Left ventricle myocardium inferior (tissue), 1 donor: ENCODE results near the gene ATP11A. TPM values are rescaled to one million over a fixed set of nuclear protein-coding genes. Genes with fewer than 3 reads are reported as not detected.

Source experiments
- DNase-seq: peaks from one replicate; pipeline ENCODE4 v3.0.0-alpha.2; 2020
- H3K27ac ChIP-seq: fragments of 200-600 bp; replicated peaks from 2 replicates; pipeline ENCODE4 v1.8.0; 2021
- H3K27me3 ChIP-seq: fragments of 200-600 bp; 2 replicates; pipeline ENCODE4 v1.8.0; 2021; ENCODE audit warnings: low read depth
- H3K36me3 ChIP-seq: fragments of 200-600 bp; 2 replicates; pipeline ENCODE4 v1.8.0; 2021
- H3K4me1 ChIP-seq: fragments of 200-600 bp; 2 replicates; pipeline ENCODE4 v1.8.0; 2021
- H3K4me3 ChIP-seq: fragments of 200-600 bp; 2 replicates; pipeline ENCODE4 v1.8.0; 2021; ENCODE audit warnings: mild to moderate bottlenecking, moderate library complexity
- H3K9me3 ChIP-seq: fragments of 200-600 bp; replicated peaks from 2 replicates; pipeline ENCODE4 v1.8.0; 2021
- intact Hi-C: fragments of 100-400 bp; cut with micrococcal nuclease; formaldehyde crosslinking; loops from one replicate; pipeline ENCODE4 v1.11.0; 2022
- total RNA-seq: library from RNA; stranded (reverse); fragmentation: NEBNext Ultra II Directional; extraction: Animal tissue kit (Norgen Biotek cat#: 25700); gene quantifications from one replicate; pipeline ENCODE4 v1.2.1, GENCODE V29; 2021
- TF ChIP-seq, protein P1 (sequence below): fragments of 200-600 bp; IDR thresholded peaks from 2 replicates; pipeline ENCODE4 v1.8.0; 2021; ENCODE audit warnings: antibody characterized with exemption, mild to moderate bottlenecking, borderline replicate concordance
- donor health status: DM: no; HTN: yes; CAD: no; lungs with severe emphysema.

Gene ATP11A
- total RNA-seq, 1 donor from 2014 or later: 106 TPM

- Histone ChIP-seq H3K27ac (peak overlapping the region; percentile 89), H3K36me3 (no peaks in the 10 kb centered on the region), H3K27me3 (no peaks in the 10 kb centered on the region), H3K4me1 (peaks cover 91% of the 10 kb centered on the region), H3K9me3 (no peaks in the 10 kb centered on the region), H3K4me3 (no peak overlapping the region)
- intact Hi-C loops: no loop called here
- DNase-seq: no peak
- TF ChIP-seq, protein P1, sequence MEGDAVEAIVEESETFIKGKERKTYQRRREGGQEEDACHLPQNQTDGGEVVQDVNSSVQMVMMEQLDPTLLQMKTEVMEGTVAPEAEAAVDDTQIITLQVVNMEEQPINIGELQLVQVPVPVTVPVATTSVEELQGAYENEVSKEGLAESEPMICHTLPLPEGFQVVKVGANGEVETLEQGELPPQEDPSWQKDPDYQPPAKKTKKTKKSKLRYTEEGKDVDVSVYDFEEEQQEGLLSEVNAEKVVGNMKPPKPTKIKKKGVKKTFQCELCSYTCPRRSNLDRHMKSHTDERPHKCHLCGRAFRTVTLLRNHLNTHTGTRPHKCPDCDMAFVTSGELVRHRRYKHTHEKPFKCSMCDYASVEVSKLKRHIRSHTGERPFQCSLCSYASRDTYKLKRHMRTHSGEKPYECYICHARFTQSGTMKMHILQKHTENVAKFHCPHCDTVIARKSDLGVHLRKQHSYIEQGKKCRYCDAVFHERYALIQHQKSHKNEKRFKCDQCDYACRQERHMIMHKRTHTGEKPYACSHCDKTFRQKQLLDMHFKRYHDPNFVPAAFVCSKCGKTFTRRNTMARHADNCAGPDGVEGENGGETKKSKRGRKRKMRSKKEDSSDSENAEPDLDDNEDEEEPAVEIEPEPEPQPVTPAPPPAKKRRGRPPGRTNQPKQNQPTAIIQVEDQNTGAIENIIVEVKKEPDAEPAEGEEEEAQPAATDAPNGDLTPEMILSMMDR: no peak
Observed at GRCh38 chr13:112731667-112732616, 42.1 kb downstream of the ATP11A start.

- TF ChIP-seq, protein P1: no peak
- Histone ChIP-seq H3K27me3 (no peaks in the 10 kb centered on the region), H3K4me3 (no peak overlapping the region), H3K9me3 (no peaks in the 10 kb centered on the region), H3K27ac (peak overlapping the region; percentile 89), H3K4me1 (peaks cover 83% of the 10 kb centered on the region), H3K36me3 (no peaks in the 10 kb centered on the region)
- intact Hi-C loops: no loop called here
- no peak for DNase-seq
Observed at GRCh38 chr13:112732679-112733078, 42.8 kb downstream of the ATP11A start.

GRCh38 chr13:112733112-112733511 is 43.3 kb downstream of the ATP11A start:
- Histone ChIP-seq H3K4me3 (no peak overlapping the region), H3K27me3 (no peaks in the 10 kb centered on the region), H3K36me3 (no peaks in the 10 kb centered on the region), H3K4me1 (peaks cover 79% of the 10 kb centered on the region), H3K9me3 (no peaks in the 10 kb centered on the region), H3K27ac (peak overlapping the region; percentile 89)
- DNase-seq: no peak
- intact Hi-C loops: no loop called here
- TF ChIP-seq, protein P1: no peak

DNA sequence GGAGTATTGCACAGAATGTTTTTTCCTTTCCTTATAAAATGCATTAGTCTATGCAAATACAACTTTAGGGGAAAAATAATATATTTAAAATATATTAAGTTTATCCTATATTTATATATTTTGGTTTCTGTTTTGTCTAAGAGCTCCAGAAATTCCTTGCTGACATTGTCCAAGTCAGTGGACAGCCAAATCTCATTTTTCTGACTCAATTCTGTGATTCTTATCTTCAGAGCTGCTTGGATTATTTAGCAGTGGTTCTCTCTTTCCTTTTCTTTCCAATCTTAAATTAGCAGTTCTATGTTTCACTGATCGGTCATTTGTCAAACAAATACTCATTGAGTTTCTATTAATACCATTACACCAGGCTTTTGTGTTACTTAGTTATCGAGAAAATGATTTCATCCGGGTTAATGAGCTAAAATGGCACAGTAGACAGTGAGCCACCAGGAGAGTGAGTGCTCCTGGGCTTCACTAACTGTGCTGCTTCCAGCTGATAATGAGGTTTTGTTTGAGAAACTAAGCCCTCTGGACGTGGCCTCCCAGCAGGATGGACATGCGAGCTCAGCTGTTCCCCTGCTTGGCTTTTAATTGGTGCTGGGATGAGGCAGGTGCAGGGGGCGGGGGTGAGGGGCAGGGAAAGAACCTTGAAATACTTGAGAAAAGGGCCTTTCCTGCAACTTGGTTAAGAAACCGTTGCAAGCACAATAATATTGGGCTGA is 44.0 kb downstream of the ATP11A start:
- Histone ChIP-seq H3K27me3 (no peaks in the 10 kb centered on the region), H3K4me3 (no peak overlapping the region), H3K27ac (peak overlapping the region; percentile 89), H3K4me1 (peaks cover 72% of the 10 kb centered on the region), H3K36me3 (no peaks in the 10 kb centered on the region), H3K9me3 (no peaks in the 10 kb centered on the region)
- TF ChIP-seq, protein P1: no peak
- intact Hi-C loops: no loop called here
- DNase-seq: no peak

DNA sequence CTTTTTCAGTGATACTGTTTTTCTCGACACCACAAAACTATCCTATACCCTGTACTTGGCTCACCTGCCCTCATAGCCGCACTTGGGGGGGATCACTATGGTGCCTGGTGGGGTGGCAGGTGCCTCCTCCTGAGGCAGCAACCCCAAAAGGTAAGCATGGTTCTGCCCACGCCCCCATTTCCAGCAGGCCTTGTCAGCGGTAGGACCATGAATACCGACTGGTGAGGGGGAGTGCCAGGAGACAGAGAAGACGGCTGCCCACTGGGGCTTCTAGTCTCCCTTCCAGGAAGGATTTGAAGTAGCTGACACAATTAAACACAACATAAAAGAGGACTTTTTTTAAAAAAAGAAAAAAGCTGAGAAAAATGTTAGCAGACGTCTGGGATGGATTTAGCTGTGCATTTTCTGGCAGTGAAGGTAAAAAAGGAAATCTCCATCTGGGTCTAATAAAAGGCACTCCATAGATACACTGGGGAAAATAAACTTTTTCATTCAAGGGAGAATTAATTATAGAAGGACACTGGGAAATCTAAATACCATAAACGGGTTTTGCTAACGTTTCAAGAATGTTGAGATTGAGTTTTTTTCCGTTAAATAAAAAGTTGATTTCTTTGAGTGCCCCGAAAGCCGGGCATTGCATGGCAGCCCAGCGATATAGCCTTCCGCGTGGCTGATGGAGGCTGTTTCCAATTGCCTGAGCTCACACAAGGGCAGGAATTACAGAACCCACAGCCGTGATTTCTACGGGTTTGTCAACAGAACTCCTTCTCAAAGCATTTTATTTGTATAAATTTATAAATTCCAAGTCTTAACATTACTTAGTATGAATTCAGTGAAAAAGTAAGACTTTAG is 45.1 kb downstream of the ATP11A start:
- H3K27me3 ChIP-seq: no peaks in the 10 kb centered on the region
- no peaks in the 10 kb centered on the region for H3K9me3 ChIP-seq
- H3K36me3 ChIP-seq: no peaks in the 10 kb centered on the region
- DNase-seq: no peak
- intact Hi-C loops: no loop called here
- H3K4me3 ChIP-seq: peak overlapping the region; percentile 3
- TF ChIP-seq, protein P1: no peak
- peak overlapping the region; percentile 65 for H3K27ac ChIP-seq
- H3K4me1 ChIP-seq: peaks cover 69% of the 10 kb centered on the region
